BJ (cell line): ENCODE measurements around the gene WDFY2. TPM values are rescaled to one million over a fixed set of nuclear protein-coding genes. Genes with fewer than 3 reads are reported as not detected.

ENCODE experiments used
- CTCF ChIA-PET: fragments of 350-600 bp; formaldehyde crosslinking; extraction: SDS; loops from one replicate; lab custom pipeline; 2021; ENCODE audit warnings: antibody characterized with exemption, inconsistent platforms; lab: Yijun Ruan, JAX
- POLR2A ChIA-PET: fragments of 300-600 bp; sonication (Branson Sonifier 250); formaldehyde crosslinking; extraction: SDS; loops from one replicate; lab custom pipeline; 2021; ENCODE audit warnings: antibody characterized with exemption; lab: Charles Lee
- DNase-seq: peaks from one replicate; pipeline ENCODE4 v3.0.0-alpha.2; 2011; ENCODE audit warnings: low read depth
- H3K27me3 ChIP-seq: 2 replicates; pipeline ENCODE4 v1.6.0; 2011; ENCODE audit warnings: low read length; ENCODE audit not compliant: control insufficient read depth, insufficient read depth
- H3K36me3 ChIP-seq: 2 replicates; pipeline ENCODE4 v1.5.1; 2011; ENCODE audit warnings: low read length; ENCODE audit not compliant: control insufficient read depth, insufficient read depth
- H3K4me3 ChIP-seq: 2 replicates; pipeline ENCODE4 v1.5.1; 2011; ENCODE audit warnings: low read depth, mild to moderate bottlenecking, control low read depth, low read length
- polyA plus RNA-seq: library from polyadenylated mRNA; depleted of rRNA; stranded (reverse); fragments of >200 nt; gene quantifications from 2 replicates; pipeline ENCODE4 v1.2.3, GENCODE V29; 2011
- TF ChIP-seq, protein P1 (sequence below): IDR thresholded peaks from 2 replicates; pipeline ENCODE4 v1.5.1; 2011; ENCODE audit warnings: low read depth, mild to moderate bottlenecking, control low read depth, inconsistent platforms, low read length, moderate library complexity; ENCODE audit not compliant: insufficient read depth

The WDFY2 gene
- polyA plus RNA-seq, 1 experiment: 4.3 TPM

- CTCF ChIA-PET: no interaction called here
- no peak overlapping the region for H3K4me3 ChIP-seq
- POLR2A ChIA-PET: no interaction called here
- no peaks in the 10 kb centered on the region for H3K27me3 ChIP-seq
- TF ChIP-seq, protein P1, sequence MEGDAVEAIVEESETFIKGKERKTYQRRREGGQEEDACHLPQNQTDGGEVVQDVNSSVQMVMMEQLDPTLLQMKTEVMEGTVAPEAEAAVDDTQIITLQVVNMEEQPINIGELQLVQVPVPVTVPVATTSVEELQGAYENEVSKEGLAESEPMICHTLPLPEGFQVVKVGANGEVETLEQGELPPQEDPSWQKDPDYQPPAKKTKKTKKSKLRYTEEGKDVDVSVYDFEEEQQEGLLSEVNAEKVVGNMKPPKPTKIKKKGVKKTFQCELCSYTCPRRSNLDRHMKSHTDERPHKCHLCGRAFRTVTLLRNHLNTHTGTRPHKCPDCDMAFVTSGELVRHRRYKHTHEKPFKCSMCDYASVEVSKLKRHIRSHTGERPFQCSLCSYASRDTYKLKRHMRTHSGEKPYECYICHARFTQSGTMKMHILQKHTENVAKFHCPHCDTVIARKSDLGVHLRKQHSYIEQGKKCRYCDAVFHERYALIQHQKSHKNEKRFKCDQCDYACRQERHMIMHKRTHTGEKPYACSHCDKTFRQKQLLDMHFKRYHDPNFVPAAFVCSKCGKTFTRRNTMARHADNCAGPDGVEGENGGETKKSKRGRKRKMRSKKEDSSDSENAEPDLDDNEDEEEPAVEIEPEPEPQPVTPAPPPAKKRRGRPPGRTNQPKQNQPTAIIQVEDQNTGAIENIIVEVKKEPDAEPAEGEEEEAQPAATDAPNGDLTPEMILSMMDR: no peak
- DNase-seq: no peak
- H3K36me3 ChIP-seq: no peaks in the 10 kb centered on the region
Measured at GRCh38 chr13:51717786-51718398, 133.6 kb downstream of the WDFY2 start.

DNA sequence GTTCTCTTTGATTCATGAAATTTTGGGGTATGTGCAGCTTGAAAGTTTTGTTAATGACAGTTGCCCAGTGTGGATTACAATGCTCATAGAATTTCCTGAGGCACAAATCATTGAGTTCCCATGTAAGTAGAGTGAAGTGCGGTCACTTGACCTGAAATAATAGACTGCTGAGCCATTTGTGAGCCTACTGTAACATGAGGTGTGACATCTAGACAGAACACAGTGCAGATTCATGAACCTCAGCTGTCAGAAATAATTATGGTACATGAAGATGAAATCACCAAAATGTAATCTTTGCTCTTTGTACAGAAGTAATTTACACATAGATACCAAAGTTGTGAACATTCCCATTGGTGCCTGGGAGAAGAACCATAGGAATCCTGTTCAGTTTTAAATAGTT is 135.1 kb downstream of the WDFY2 start:
- no peaks in the 10 kb centered on the region for H3K36me3 ChIP-seq
- ChIA-PET POLR2A (no interaction called here), CTCF (interaction anchor here (0.9 kb wide), 2 partner anchors 12 to 22 kb away, joined by 3 to 4 read pairs; no protein-coding TSS in a partner anchor)
- H3K27me3 ChIP-seq: no peaks in the 10 kb centered on the region
- H3K4me3 ChIP-seq: no peak overlapping the region
- TF ChIP-seq, protein P1: no peak
- no peak for DNase-seq

- Histone ChIP-seq H3K4me3 (no peak overlapping the region), H3K36me3 (no peaks in the 10 kb centered on the region), H3K27me3 (no peaks in the 10 kb centered on the region)
- TF ChIP-seq, protein P1: no peak
- ChIA-PET POLR2A (no interaction called here), CTCF (interaction anchor here (0.6 kb wide), 1 partner anchor 271 kb away, joined by 3 read pairs; no protein-coding TSS in a partner anchor)
- no peak for DNase-seq
Measured at GRCh38 chr13:51721496-51721895, 137.2 kb downstream of the WDFY2 start.

DNA sequence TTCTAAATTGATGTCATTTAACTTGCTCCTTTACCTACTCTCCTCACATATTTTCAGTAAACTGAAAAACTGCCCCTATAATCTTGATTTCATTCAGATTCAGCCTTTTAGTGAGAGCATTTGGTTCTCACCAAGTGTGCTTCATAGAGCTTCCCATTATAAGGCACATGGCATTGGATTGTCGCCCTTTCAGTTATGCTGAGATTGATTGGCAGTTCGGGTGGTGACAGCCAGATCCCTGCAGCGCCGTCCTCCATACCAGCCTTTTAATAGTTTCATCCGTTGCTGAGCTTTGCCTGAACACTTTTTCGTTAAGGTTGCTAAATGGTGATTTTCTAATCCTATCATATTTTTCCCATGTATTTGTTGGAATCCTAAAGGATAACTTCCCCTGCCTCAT is 139.3 kb downstream of the WDFY2 start:
- ChIA-PET POLR2A (no interaction called here), CTCF (interaction anchor here (0.6 to 0.8 kb wide), 2 partner anchors 10 to 60 kb away, joined by 3 read pairs; no protein-coding TSS in a partner anchor)
- H3K27me3 ChIP-seq: no peaks in the 10 kb centered on the region
- TF ChIP-seq, protein P1: no peak
- DNase-seq: no peak
- H3K36me3 ChIP-seq: no peaks in the 10 kb centered on the region
- no peak overlapping the region for H3K4me3 ChIP-seq

DNA sequence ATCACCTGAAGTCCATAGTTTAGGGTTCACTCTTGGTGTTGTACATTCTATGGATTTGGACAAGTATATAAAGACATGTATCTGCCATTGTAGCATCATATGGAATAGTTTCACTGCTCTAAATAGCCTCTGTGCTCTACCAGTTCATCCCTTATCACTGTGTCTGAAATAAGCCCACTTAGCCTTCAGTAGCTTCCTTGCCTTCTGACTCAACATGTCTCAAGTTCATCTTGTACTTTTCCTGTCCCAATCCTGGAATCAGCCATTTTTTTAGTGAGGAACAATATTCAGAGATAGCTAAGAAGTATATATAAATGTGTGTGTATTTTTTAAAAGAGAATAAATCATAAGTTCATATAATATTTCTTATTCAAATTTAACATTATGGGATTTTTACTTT is 140.5 kb downstream of the WDFY2 start:
- TF ChIP-seq, protein P1: no peak
- ChIA-PET CTCF (no interaction called here), POLR2A (no interaction called here)
- H3K36me3 ChIP-seq: no peaks in the 10 kb centered on the region
- H3K27me3 ChIP-seq: no peaks in the 10 kb centered on the region
- no peak overlapping the region for H3K4me3 ChIP-seq
- DNase-seq: no peak
